CD4-positive, alpha-beta T cell treated with Interleukin-12 subunit alpha and Interleukin-12 subunit beta, for 1 hour (primary cell): Measurements from ENCODE around the gene NPHP4.

ENCODE experiments used
- DNase-seq: peaks from one replicate; pipeline ENCODE4 v3.0.0-alpha.2; 2020

The NPHP4 gene

GRCh38 chr1:5948681-5949005 is 43.6 kb downstream of the NPHP4 start:
- DNase-seq = no peak

GRCh38 chr1:5947978-5948680 is 44.1 kb downstream of the NPHP4 start:
- DNase-seq = no peak

- DNase-seq = no peak
Measured at GRCh38 chr1:5947071-5947821, 45.0 kb downstream of the NPHP4 start.

- DNase-seq = no peak
Measured at GRCh38 chr1:5945445-5945844, 46.8 kb downstream of the NPHP4 start.

GRCh38 chr1:5944843-5945167 is 47.4 kb downstream of the NPHP4 start:
- no peak for DNase-seq

GRCh38 chr1:5944154-5944842 is 47.9 kb downstream of the NPHP4 start:
- DNase-seq = no peak

GRCh38 chr1:5943343-5944124 is 48.7 kb downstream of the NPHP4 start:
- no peak for DNase-seq

GRCh38 chr1:5941671-5942070 is 50.6 kb downstream of the NPHP4 start:
- no peak for DNase-seq

GRCh38 chr1:5940723-5941407 is 51.4 kb downstream of the NPHP4 start:
- DNase-seq = no peak

- DNase-seq = no peak
Measured at GRCh38 chr1:5939271-5940170, 52.7 kb downstream of the NPHP4 start.

GRCh38 chr1:5938101-5938646 is 54.1 kb downstream of the NPHP4 start:
- DNase-seq = no peak

GRCh38 chr1:5937373-5937857 is 54.8 kb downstream of the NPHP4 start:
- no peak for DNase-seq

GRCh38 chr1:5936621-5937372 is 55.4 kb downstream of the NPHP4 start:
- DNase-seq = peak; percentile 6

GRCh38 chr1:5936126-5936525 is 56.1 kb downstream of the NPHP4 start:
- no peak for DNase-seq

GRCh38 chr1:5935026-5935425 is 57.2 kb downstream of the NPHP4 start:
- no peak for DNase-seq

GRCh38 chr1:5934058-5934884 is 58.0 kb downstream of the NPHP4 start:
- DNase-seq = no peak

GRCh38 chr1:5933676-5934057 is 58.6 kb downstream of the NPHP4 start:
- DNase-seq = no peak

GRCh38 chr1:5933050-5933449 is 59.2 kb downstream of the NPHP4 start:
- no peak for DNase-seq

GRCh38 chr1:5928714-5929400 is 63.4 kb downstream of the NPHP4 start:
- no peak for DNase-seq
